T-cell (primary cell): Measurements from ENCODE around the gene THOC5. TPM values are rescaled to one million over a fixed set of nuclear protein-coding genes. Genes with fewer than 3 reads are reported as not detected.
"Not testable (repeated sequence)": the region's sequence is repeated elsewhere in the genome, so short reads cannot be mapped to it uniquely, and the experiment has no call there.

Source experiments
- ATAC-seq, 4 experiments: fragments of 200-7000 bp in 3 of 4; fragments of 150-1000 bp in 1 of 4; cut with Tn5 transposase; replicated peaks in 1 of 4; 1 replicate in 3 of 4; 2 replicates in 1 of 4; pipeline ENCODE4 v1.10.0; 2021; ENCODE audit warnings: moderate library complexity in 3 of 4, mild to moderate bottlenecking in 2 of 4, moderate number of reproducible peaks in 1 of 4
- CTCF ChIA-PET, 2 donors: fragments of 300-600 bp; sonication (Branson Sonifier 250); formaldehyde crosslinking; loops; one replicate each; lab custom pipeline; 2022; ENCODE audit warnings: antibody characterized with exemption in 2 of 2; lab: Charles Lee
- POLR2A ChIA-PET, 2 donors: fragments of 300-600 bp; sonication (Branson Sonifier 250); formaldehyde crosslinking; loops; one replicate each; lab custom pipeline; 2022; ENCODE audit warnings: antibody characterized with exemption in 2 of 2; lab: Charles Lee
- DNase-seq, 35 experiments: peaks; one replicate each; pipeline versions ENCODE4 v3.0.0 to v3.0.0-alpha.2; 2013 to 2023
- H3K27ac ChIP-seq: one replicate; pipeline ENCODE4 v1.5.1; 2013; ENCODE audit warnings: low read length
- H3K27me3 ChIP-seq, 2 experiments: replicated peaks in 1 of 2; 1 replicate in 1 of 2; 2 replicates in 1 of 2; pipeline versions ENCODE4 v1.6.1 to v1.7.0; 2013; ENCODE audit warnings: low read length in 1 of 2, mixed read lengths in 1 of 2; ENCODE audit not compliant: control insufficient read depth in 2 of 2, insufficient read depth in 2 of 2; ENCODE audit errors: extremely low read depth in 1 of 2
- H3K36me3 ChIP-seq, 2 donors: 1 replicate in 1 of 2; 2 replicates in 1 of 2; pipeline versions ENCODE4 v1.6.1 to v1.7.0; 2013; ENCODE audit warnings: low read length in 1 of 2; ENCODE audit not compliant: control insufficient read depth in 2 of 2, insufficient read depth in 1 of 2; ENCODE audit errors: extremely low read depth in 1 of 2
- H3K4me1 ChIP-seq, 2 experiments: 1 replicate in 1 of 2; 2 replicates in 1 of 2; pipeline versions ENCODE4 v1.6.1 to v1.7.0; 2013; ENCODE audit warnings: low read length in 2 of 2, mixed read lengths in 1 of 2; ENCODE audit not compliant: insufficient read depth in 2 of 2, control insufficient read depth in 1 of 2; ENCODE audit errors: extremely low read depth in 1 of 2
- H3K4me3 ChIP-seq, 2 donors: 1 replicate in 1 of 2; 2 replicates in 1 of 2; pipeline versions ENCODE4 v1.5.1 to v1.7.0; 2013; ENCODE audit warnings: mild to moderate bottlenecking in 2 of 2, low read length in 1 of 2, moderate library complexity in 1 of 2; ENCODE audit not compliant: control insufficient read depth in 1 of 2; ENCODE audit errors: extremely low read depth in 1 of 2
- H3K9me3 ChIP-seq: 2 replicates; pipeline ENCODE4 v1.7.0; 2013
- H3K27ac Mint-ChIP-seq, 2 donors: one replicate each; pipeline ENCODE4 v1.8.0; 2020 to 2021; ENCODE audit warnings: mild to moderate bottlenecking in 2 of 2, mixed read lengths in 2 of 2
- H3K27me3 Mint-ChIP-seq, 2 donors: one replicate each; pipeline ENCODE4 v1.8.0; 2021 to 2022; ENCODE audit warnings: mixed read lengths in 2 of 2
- H3K36me3 Mint-ChIP-seq: one replicate; pipeline ENCODE4 v1.8.0; 2021; ENCODE audit warnings: mixed read lengths
- H3K4me1 Mint-ChIP-seq, 3 donors: one replicate each; pipeline ENCODE4 v1.8.0; 2020 to 2022; ENCODE audit warnings: mixed read lengths in 3 of 3, mild to moderate bottlenecking in 1 of 3
- H3K4me3 Mint-ChIP-seq, 3 donors: one replicate each; pipeline ENCODE4 v1.8.0; 2020 to 2022; ENCODE audit warnings: mild to moderate bottlenecking in 3 of 3, mixed read lengths in 3 of 3, moderate library complexity in 3 of 3
- H3K9me3 Mint-ChIP-seq, 3 donors: one replicate each; pipeline ENCODE4 v1.8.0; 2020 to 2022; ENCODE audit warnings: mixed read lengths in 3 of 3
- WGBS: methylation state at CpG from one replicate; pipeline ENCODE4 v1.1.5; 2013; ENCODE audit warnings: missing lambda C conversion rate; ENCODE audit not compliant: insufficient coverage; 5-methylcytosine and 5-hydroxymethylcytosine counted together
- total RNA-seq, 35 experiments: library from RNA in 6 of 35; stranded (reverse) in 6 of 35; fragments of 120-200 nt in 1 of 35; gene quantifications; one replicate each; pipeline versions ENCODE4 v1.2.1 to v1.2.4 and lab custom pipeline; 2013 to 2026

Gene THOC5
- total RNA-seq, 5 donors from 2014 or later (not counting 1 experiment from before 2014, with no cell fraction given) = 36.9 to 55.4 (median 48.5) TPM

GRCh38 chr22:29550005-29550404 lies 3.6 kb downstream of the THOC5 start:
- ATAC-seq (no peak), DNase-seq (no peak)
- H3K36me3 Mint-ChIP-seq = peaks cover 37% of the 10 kb centered on the region
- H3K27ac Mint-ChIP-seq = no peak overlapping the region
- no peaks in the 10 kb centered on the region for H3K9me3 Mint-ChIP-seq
- H3K4me1 Mint-ChIP-seq = peaks cover 27 to 36% (median 31%) of the 10 kb centered on the region in 3 donors
- Histone ChIP-seq H3K4me3 (no peak overlapping the region), H3K36me3 (peaks cover 0 to 42% of the 10 kb centered on the region in 2 donors), H3K4me1 (peaks cover 0 to 23% of the 10 kb centered on the region in 2 experiments), H3K27me3 (no peaks in the 10 kb centered on the region), H3K9me3 (no peaks in the 10 kb centered on the region), H3K27ac (no peak overlapping the region)
- no peaks in the 10 kb centered on the region for H3K27me3 Mint-ChIP-seq
- H3K4me3 Mint-ChIP-seq = no peak overlapping the region
- ChIA-PET POLR2A (no interaction called here), CTCF (interaction anchor here in 1 of 2 donors (0.6 kb wide), 1 partner anchor 49 kb away, joined by 7 read pairs; no protein-coding TSS in a partner anchor)
- WGBS = 98% methylated on average over 3 of the region's 4 CpGs

DNA sequence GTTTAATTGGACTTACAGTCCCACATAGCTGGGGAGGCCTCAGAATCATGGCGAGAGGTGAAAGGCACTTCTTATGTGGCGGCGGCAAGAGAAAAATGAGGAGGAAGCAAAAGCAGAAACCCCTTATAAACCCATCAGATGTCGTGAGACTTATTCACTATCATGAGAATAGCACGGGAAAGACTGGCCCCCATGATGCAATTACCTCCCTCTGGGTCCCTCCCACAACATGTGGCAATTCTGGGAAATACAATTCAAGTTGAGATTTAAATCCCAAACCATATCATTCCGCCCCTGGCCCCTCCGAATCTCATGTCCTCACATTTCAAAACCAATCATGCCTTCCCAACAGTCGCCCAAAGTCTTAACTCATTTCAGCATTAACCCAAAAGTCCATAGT lies 8.5 kb downstream of the THOC5 start:
- CTCF ChIA-PET = interaction anchor here in 1 of 2 donors (0.6 kb wide), 1 partner anchor 15 kb away, joined by 3 read pairs; no protein-coding TSS in a partner anchor
- H3K27me3 ChIP-seq, DNase-seq, ATAC-seq, H3K27ac ChIP-seq, H3K9me3 Mint-ChIP-seq, H3K4me1 ChIP-seq, H3K4me3 ChIP-seq, H3K27ac Mint-ChIP-seq, H3K9me3 ChIP-seq, POLR2A ChIA-PET, H3K4me3 Mint-ChIP-seq, H3K27me3 Mint-ChIP-seq: not testable (repeated sequence)
- WGBS = 90% methylated on average over 6 of the region's 8 CpGs
- peaks cover 62% of the 10 kb centered on the region for H3K36me3 Mint-ChIP-seq
- peaks cover 11 to 12% (median 11%) of the 10 kb centered on the region in 3 donors for H3K4me1 Mint-ChIP-seq
- H3K36me3 ChIP-seq = peaks cover 5 to 73% of the 10 kb centered on the region in 2 donors

- no peak for DNase-seq
- Histone ChIP-seq H3K4me3 (no peak overlapping the region), H3K27ac (no peak overlapping the region), H3K4me1 (no peaks in the 10 kb centered on the region), H3K9me3 (no peaks in the 10 kb centered on the region), H3K36me3 (peaks cover 13 to 70% of the 10 kb centered on the region in 2 donors), H3K27me3 (no peaks in the 10 kb centered on the region)
- H3K4me1 Mint-ChIP-seq = no peaks in the 10 kb centered on the region
- peaks cover 54% of the 10 kb centered on the region for H3K36me3 Mint-ChIP-seq
- no peak for ATAC-seq
- POLR2A ChIA-PET = interaction anchor here in 1 of 2 donors (0.5 to 0.7 kb wide), 2 partner anchors 53 to 1593 kb away, joined by 3 read pairs; no protein-coding TSS in a partner anchor
- H3K27ac Mint-ChIP-seq = no peak overlapping the region
- no peaks in the 10 kb centered on the region for H3K9me3 Mint-ChIP-seq
- CTCF ChIA-PET = interaction anchor here in 1 of 2 donors (0.5 kb wide), 1 partner anchor 96 kb away, joined by 3 read pairs; no protein-coding TSS in a partner anchor
- H3K27me3 Mint-ChIP-seq = no peaks in the 10 kb centered on the region
- no peak overlapping the region for H3K4me3 Mint-ChIP-seq
- no CpG with 5 or more reads among the region's 1 CpG for WGBS
Measured at GRCh38 chr22:29541845-29542244, 11.7 kb downstream of the THOC5 start.

DNA sequence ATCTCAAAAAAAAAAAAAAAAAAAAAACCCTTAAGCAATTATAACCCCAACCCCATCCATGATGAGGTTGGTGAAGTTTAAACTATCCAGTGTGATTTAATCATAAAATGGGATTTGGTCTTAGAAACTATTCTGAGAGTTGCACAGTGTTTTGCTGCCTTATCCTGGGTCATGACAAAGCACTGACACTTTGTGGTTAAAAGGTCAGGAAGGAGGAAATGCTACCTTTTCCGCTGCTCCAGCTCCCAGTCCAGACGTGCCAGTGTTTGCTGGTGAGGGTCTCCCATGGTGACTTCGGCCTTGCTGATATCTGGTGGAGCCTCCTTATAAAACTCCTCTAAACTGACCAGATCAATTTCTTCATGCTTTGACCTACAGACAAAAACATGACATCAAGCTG lies 14.5 kb downstream of the THOC5 start:
- Mint-ChIP-seq H3K36me3 (peaks cover 59% of the 10 kb centered on the region), H3K27ac (no peak overlapping the region)
- CTCF ChIA-PET = no interaction called here

GRCh38 chr22:29536411-29536810 lies 17.1 kb downstream of the THOC5 start:
- no CpG with 5 or more reads among the region's 3 CpGs for WGBS
- DNase-seq = no peak
- Mint-ChIP-seq H3K27me3 (no peaks in the 10 kb centered on the region), H3K27ac (no peak overlapping the region), H3K9me3 (no peaks in the 10 kb centered on the region), H3K36me3 (peaks cover 58% of the 10 kb centered on the region), H3K4me1 (no peaks in the 10 kb centered on the region), H3K4me3 (no peak overlapping the region)
- Histone ChIP-seq H3K4me1 (no peaks in the 10 kb centered on the region), H3K4me3 (no peak overlapping the region), H3K9me3 (no peaks in the 10 kb centered on the region), H3K27ac (no peak overlapping the region), H3K36me3 (peaks cover 28 to 76% of the 10 kb centered on the region in 2 donors), H3K27me3 (no peaks in the 10 kb centered on the region)
- no peak for ATAC-seq
- ChIA-PET POLR2A (no interaction called here), CTCF (interaction anchor here in 1 of 2 donors (0.5 to 1.1 kb wide), 3 partner anchors 12 to 45 kb away, joined by 3 to 4 read pairs (median 3); no protein-coding TSS in a partner anchor)

More for the DNA sequence above, 14.5 kb downstream of the THOC5 start:
- DNase-seq (no peak), ATAC-seq (no peak)
- Histone ChIP-seq H3K9me3 (no peaks in the 10 kb centered on the region), H3K4me1 (no peaks in the 10 kb centered on the region), H3K27ac (no peak overlapping the region), H3K27me3 (no peaks in the 10 kb centered on the region), H3K4me3 (no peak overlapping the region), H3K36me3 (peaks cover 27 to 70% of the 10 kb centered on the region in 2 donors)
- WGBS = 83% methylated on average over 3 of the region's 3 CpGs
- no peaks in the 10 kb centered on the region for H3K9me3 Mint-ChIP-seq
- no peaks in the 10 kb centered on the region for H3K27me3 Mint-ChIP-seq
- no peak overlapping the region for H3K4me3 Mint-ChIP-seq
- H3K4me1 Mint-ChIP-seq = no peaks in the 10 kb centered on the region
- POLR2A ChIA-PET = no interaction called here

- H3K36me3 ChIP-seq = peaks cover 18 to 78% of the 10 kb centered on the region in 2 donors
- 100% methylated on average over 1 of the region's 4 CpGs for WGBS
- no peak overlapping the region for H3K27ac ChIP-seq
- H3K27me3 ChIP-seq = no peaks in the 10 kb centered on the region
- no peak overlapping the region for H3K4me3 Mint-ChIP-seq
- DNase-seq (no peak), ATAC-seq (no peak)
- no peak overlapping the region for H3K27ac Mint-ChIP-seq
- no peaks in the 10 kb centered on the region for H3K9me3 ChIP-seq
- ChIA-PET CTCF (no interaction called here), POLR2A (no interaction called here)
- H3K4me3 ChIP-seq = no peak overlapping the region
- peaks cover 56% of the 10 kb centered on the region for H3K36me3 Mint-ChIP-seq
- no peaks in the 10 kb centered on the region for H3K4me1 Mint-ChIP-seq
- no peaks in the 10 kb centered on the region for H3K4me1 ChIP-seq
- no peaks in the 10 kb centered on the region for H3K27me3 Mint-ChIP-seq
- no peaks in the 10 kb centered on the region for H3K9me3 Mint-ChIP-seq
Measured at GRCh38 chr22:29531419-29531818, 22.1 kb downstream of the THOC5 start.
